HTERT RPE-1 (cell line): ENCODE data around the gene BIRC2.
"Not testable (repeated sequence)": the region's sequence is repeated elsewhere in the genome, so short reads cannot be mapped to it uniquely, and the experiment has no call there.

Source experiments
- in situ Hi-C: fragments of 300-500 bp; cut with MboI; formaldehyde crosslinking; loops from 4 replicates; pipeline ENCODE4 v1.14.3; 2020; ENCODE audit warnings: low sequenced_read_pairs

BIRC2 gene

GRCh38 chr11:102322560-102322959, 24.5 kb upstream of the BIRC2 start:
- in situ Hi-C loops = no loop called here

GRCh38 chr11:102323542-102324251, 23.3 kb upstream of the BIRC2 start:
- in situ Hi-C loops = no loop called here

- in situ Hi-C loops = no loop called here
Observed at GRCh38 chr11:102325088-102325487, 21.9 kb upstream of the BIRC2 start.

GRCh38 chr11:102328748-102329147, 18.3 kb upstream of the BIRC2 start:
- in situ Hi-C loops = no loop called here

GRCh38 chr11:102330231-102330630, 16.8 kb upstream of the BIRC2 start:
- in situ Hi-C loops = no loop called here

- in situ Hi-C loops = no loop called here
Observed at GRCh38 chr11:102331341-102331740, 15.7 kb upstream of the BIRC2 start.

GRCh38 chr11:102332611-102332994, 14.4 kb upstream of the BIRC2 start:
- in situ Hi-C loops = no loop called here

- in situ Hi-C loops = no loop called here
Observed at GRCh38 chr11:102338479-102339010, 8.5 kb upstream of the BIRC2 start.

GRCh38 chr11:102341311-102341710, 5.7 kb upstream of the BIRC2 start:
- in situ Hi-C loops = not testable (repeated sequence)

- in situ Hi-C loops = no loop called here
Observed at GRCh38 chr11:102341844-102342318, 5.1 kb upstream of the BIRC2 start.

- in situ Hi-C loops = no loop called here
Observed at GRCh38 chr11:102343809-102344208, 3.2 kb upstream of the BIRC2 start.

GRCh38 chr11:102345904-102346303, 1.1 kb upstream of the BIRC2 start:
- in situ Hi-C loops = no loop called here

GRCh38 chr11:102346456-102346747, 612 bp upstream of the BIRC2 start:
- in situ Hi-C loops = no loop called here

- in situ Hi-C loops = no loop called here
Observed at GRCh38 chr11:102347462-102348370, 702 bp downstream of the BIRC2 start.

GRCh38 chr11:102357116-102357515, 10.1 kb downstream of the BIRC2 start:
- in situ Hi-C loops = no loop called here

GRCh38 chr11:102359372-102359771, 12.4 kb downstream of the BIRC2 start:
- in situ Hi-C loops = no loop called here

GRCh38 chr11:102360681-102361080, 13.7 kb downstream of the BIRC2 start:
- in situ Hi-C loops = no loop called here

GRCh38 chr11:102361086-102362031, 14.3 kb downstream of the BIRC2 start:
- in situ Hi-C loops = no loop called here

GRCh38 chr11:102364991-102365390, 18.0 kb downstream of the BIRC2 start:
- in situ Hi-C loops = no loop called here

GRCh38 chr11:102367364-102367763, 20.4 kb downstream of the BIRC2 start:
- in situ Hi-C loops = no loop called here

GRCh38 chr11:102368472-102368871, 21.5 kb downstream of the BIRC2 start:
- in situ Hi-C loops = no loop called here
